Dedifferentiated amniotic fluid mesenchymal stem cell (primary cell): Measurements from ENCODE around the gene FALEC.

Experiments used
- DNase-seq: peaks from one replicate; pipeline ENCODE4 v3.0.0-alpha.2; 2016; ENCODE audit errors: extremely low spot score

The FALEC gene

GRCh38 chr1:150515328-150516049 lies at the start of gene FALEC:
FALEC (plus strand) TSS chr1:150515752.
- DNase-seq, result peak; percentile 91

DNA sequence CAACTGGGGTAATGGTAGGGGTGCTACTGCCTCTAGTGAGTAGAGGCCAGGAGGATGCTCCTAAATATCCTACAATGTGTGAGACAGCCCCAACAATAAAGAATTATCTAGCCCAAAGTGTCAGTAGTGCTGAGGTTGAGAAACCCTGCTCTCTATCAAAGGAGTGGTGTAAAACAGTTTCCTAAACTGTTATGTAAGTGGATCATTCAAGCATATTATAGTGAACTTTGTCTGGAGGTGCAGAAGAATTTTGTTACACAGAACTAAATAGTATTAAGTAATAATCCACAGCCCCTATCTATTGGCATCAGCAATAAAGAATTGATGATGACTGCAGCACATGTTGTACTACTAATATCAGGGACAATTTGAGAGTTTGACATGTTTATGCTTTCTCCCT lies 48.6 kb upstream of the FALEC start:
- DNase-seq, result no peak

DNA sequence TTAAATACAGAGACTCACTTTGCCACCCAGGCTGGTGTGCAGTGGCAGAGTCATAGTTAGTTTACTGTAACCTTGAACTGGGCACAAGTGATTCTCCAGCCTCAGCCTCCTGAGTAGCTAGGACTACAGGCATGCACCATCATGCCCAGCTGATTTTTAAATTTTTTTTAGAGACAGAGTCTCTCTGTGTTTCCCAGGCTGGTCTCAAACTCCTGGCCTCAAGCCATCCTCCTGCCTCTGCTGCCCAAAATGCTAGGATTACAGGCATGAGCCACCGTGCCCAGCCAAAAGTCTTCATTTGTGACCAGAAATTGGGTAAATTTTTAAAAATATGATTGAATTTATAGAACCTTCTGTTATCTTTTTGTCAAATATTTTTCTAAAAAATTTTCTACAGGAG lies 46.3 kb upstream of the FALEC start:
- no peak for DNase-seq

GRCh38 chr1:150472601-150473200 lies 42.9 kb upstream of the FALEC start:
- no peak for DNase-seq

DNA sequence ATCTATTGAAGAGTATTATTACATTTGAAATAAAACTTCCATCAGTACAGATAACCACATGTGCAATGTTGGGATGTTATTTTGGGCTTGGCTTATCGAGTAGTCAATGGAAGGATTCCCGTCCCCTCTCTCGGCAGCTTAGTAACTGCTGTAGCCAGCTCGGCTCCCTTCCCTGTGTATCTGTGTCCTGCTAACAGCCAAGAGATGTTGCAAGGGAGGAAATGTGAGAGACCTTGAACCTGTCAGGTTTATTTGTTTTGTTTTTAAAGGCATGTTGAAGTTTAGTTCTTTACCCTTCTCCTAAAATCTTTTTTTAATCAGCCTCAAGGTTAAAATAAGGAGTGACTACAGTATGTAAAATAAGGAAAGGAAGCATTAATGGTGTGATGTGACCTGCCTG lies 41.9 kb upstream of the FALEC start:
- DNase-seq, result no peak

GRCh38 chr1:150474869-150475268 lies 40.7 kb upstream of the FALEC start:
- DNase-seq, result no peak

DNA sequence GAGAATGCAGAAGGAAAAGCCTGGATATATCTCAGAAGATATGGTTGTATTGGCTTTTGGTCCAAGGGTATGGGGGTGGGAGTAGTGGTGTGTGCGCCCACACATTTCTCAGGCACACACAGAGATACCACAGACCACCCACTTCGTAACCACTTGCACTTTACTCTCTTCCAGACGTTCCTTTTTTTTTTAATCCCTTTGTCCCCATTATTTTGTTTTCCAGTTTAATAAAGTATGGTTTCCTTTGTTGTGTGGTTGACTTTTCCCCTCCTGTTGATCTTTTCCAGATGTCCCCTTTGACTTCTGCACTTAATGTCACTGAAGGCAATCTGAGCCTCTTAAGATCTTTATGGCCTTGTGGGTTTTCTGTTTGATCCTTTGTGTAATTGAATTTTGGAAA lies 38.8 kb upstream of the FALEC start:
- no peak for DNase-seq

DNA sequence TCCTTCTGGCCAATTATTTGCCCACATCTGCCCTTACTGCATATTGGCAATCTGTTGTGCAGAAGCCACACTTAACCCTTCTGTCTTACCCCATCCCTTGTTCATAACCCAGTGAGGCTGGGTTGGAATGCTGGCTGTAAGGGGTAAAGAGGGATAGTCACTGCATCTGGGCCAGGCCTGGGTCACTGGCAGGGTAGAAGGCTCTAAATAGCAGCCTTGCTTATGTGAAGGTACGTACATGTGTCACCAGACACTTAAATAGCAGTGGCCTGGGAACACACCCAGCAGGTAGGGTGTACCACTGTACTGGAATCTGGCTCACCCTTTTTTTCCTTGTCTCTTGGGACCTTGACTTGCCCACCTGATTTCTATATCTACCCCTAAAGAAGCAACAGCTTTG lies 38.2 kb upstream of the FALEC start:
- DNase-seq, result no peak

DNA sequence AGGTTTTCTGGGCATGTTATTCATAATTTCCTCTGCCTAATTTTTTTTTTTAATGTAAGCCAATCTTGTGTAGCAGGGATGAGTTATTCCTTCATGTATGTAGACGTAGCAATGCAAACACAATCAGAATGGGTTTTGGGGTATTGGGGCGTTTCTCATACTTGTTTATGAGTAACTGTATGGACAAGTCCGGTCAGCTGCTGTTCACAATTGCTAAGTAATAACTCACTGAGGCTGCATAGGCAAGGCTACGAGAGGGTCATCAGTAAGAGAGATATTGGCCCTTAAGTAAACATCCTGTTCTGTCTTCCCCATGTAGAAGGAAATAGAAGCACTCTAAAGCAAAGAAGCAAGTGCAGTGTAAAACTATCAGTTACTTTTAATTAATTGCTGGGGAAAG lies 37.8 kb upstream of the FALEC start:
- no peak for DNase-seq

- DNase-seq, result no peak
These were observed 36.2 kb upstream of the FALEC start for GRCh38 chr1:150479370-150479769.

- no peak for DNase-seq
These were observed 35.6 kb upstream of the FALEC start for GRCh38 chr1:150479927-150480352.

GRCh38 chr1:150484431-150484830 lies 31.1 kb upstream of the FALEC start:
- DNase-seq, result no peak

- DNase-seq, result no peak
These were observed 30.7 kb upstream of the FALEC start for GRCh38 chr1:150484861-150485260.

GRCh38 chr1:150486966-150487762 lies 28.4 kb upstream of the FALEC start, which contains the start of gene TARS2:
TARS2 (plus strand) TSS chr1:150487419; CDS start chr1:150487451, 32 bp downstream.
- peak; percentile 99 for DNase-seq

- no peak for DNase-seq
These were observed 27.8 kb upstream of the FALEC start for GRCh38 chr1:150487763-150488115.

DNA sequence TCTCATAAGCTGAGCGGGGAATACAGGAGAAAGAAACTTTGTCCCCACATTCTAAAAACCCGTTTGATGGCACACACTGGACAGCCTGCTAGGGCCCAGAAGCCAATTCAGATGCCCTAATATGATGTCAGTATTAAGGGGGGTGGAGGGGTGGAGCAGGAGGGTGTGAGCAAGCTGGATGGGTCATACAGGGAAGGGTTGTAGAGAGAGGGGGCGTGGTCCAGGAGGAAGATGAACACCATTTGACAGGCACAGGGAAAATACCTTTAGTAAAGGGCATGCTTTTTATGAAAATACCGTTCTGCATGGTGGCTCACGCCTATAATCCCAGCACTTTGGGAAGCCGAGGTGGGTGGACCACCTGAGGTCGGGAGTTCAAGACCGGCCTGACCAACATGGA lies 22.4 kb upstream of the FALEC start:
- no peak for DNase-seq

DNA sequence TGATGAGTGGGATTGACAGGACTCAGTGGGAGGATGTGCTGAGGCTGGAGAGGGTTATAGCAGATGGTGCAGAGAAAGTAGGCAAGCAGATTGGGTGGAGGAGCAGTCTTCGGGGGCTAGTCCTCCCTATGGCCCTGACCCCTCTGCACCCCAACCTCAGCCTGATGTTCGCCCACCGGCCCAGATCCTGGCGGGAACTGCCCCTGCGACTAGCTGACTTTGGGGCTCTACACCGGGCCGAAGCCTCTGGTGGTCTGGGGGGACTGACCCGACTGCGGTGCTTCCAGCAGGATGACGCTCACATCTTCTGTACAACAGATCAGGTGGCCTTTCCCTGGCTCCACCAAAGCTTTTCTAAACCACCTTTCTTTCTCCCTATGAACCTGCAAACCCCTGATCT lies 17.2 kb upstream of the FALEC start:
- DNase-seq, result no peak

DNA sequence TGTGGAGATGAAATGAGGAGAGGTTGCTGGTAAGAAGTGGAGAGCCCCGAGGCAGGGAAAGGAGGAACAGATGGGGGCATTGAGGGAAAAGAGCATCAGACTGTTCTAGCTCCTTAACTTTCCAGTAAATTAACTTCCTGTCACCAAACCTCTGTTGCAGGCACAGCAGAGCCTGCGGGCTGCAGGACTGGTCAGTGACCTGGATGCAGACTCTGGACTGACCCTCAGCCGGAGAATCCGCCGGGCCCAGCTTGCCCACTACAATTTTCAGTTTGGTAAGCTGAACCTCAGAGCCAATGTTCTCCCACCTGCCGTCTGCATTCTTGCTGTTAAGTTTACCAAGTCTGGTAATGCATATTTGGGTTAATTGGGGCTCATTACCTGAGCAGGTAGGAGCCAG lies 10.1 kb upstream of the FALEC start:
- DNase-seq, result no peak

GRCh38 chr1:150507912-150508864 lies 7.4 kb upstream of the FALEC start, which contains the start of gene ECM1:
ECM1 (plus strand) TSS chr1:150508109; CDS start chr1:150508210, 101 bp downstream.
- peak; percentile 69 for DNase-seq

GRCh38 chr1:150508982-150509381 lies 6.6 kb upstream of the FALEC start:
- DNase-seq, result no peak

GRCh38 chr1:150511551-150511950 lies 4.0 kb upstream of the FALEC start:
- peak; percentile 10 for DNase-seq
